HG02759 (cell line): ENCODE measurements around the gene FKBP8.
"Not testable (repeated sequence)": the region's sequence is repeated elsewhere in the genome, so short reads cannot be mapped to it uniquely, and the experiment has no call there.

Source experiments
- ATAC-seq: cut with Tn5 transposase; IDR thresholded peaks from one replicate; pipeline ENCODE4 v1.9.1; 2021; ENCODE audit warnings: mild to moderate bottlenecking, moderate library complexity; ENCODE audit not compliant: unreplicated experiment

FKBP8 gene

GRCh38 chr19:18542941-18543813, at the start of gene FKBP8:
TSS of gene FKBP8 (minus strand) at chr19:18543573. CDS start at chr19:18541970, 1,603 bp downstream.
- ATAC-seq = peak; percentile 96

- ATAC-seq = not testable (repeated sequence)
Observed at GRCh38 chr19:18592732-18593131, 49.4 kb upstream of the FKBP8 start.

- ATAC-seq = no peak
Observed at GRCh38 chr19:18591735-18592385, 48.5 kb upstream of the FKBP8 start.

DNA sequence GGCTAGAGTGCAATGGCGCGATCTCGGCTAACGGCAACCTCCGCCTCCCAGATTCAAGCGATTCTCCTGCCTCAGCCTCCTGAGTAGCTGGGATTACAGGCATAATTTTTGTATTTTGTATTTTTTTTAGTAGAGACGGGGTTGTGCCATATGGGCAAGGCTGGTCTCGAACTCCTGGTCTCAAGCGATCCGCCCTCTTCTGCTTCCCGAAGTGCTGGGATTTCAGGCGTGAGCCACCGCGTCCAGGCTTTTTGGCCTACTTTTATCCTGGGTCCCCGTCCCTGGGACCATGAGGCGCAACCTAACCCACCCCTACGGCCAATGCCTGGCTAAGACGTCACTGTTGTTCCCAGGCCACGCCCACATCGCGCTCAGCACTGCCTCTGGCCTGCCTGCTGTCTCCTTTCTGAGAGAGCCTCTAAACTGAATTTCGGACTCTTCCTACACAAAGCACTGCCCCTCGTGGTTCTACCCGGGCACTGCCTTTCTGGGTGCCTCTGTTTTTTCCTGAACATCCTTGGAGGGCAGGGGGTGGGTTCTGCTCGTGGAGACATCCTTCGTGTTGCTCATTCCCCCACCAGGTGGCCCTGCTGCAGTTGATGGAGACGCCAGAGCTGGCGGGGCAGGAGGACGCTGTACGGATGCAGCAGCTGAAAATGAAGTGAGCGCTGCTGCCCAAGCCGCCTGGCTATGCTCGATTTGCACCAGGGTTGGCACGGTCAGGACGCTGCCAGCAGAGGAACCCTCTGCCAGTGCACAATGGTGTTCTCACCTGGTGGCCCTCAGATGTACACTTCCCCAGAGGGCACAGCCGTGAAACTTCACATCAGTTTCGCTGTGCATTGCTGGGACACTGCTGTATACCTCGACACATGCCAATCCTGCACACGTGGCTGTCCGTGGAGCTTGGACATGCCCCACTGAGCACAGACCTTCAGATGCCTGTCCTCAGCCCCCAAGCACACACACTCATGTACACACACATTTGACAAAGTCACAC, 47.2 kb upstream of the FKBP8 start:
- no peak for ATAC-seq

GRCh38 chr19:18589380-18590272, 46.3 kb upstream of the FKBP8 start:
- peak; percentile 26 for ATAC-seq

DNA sequence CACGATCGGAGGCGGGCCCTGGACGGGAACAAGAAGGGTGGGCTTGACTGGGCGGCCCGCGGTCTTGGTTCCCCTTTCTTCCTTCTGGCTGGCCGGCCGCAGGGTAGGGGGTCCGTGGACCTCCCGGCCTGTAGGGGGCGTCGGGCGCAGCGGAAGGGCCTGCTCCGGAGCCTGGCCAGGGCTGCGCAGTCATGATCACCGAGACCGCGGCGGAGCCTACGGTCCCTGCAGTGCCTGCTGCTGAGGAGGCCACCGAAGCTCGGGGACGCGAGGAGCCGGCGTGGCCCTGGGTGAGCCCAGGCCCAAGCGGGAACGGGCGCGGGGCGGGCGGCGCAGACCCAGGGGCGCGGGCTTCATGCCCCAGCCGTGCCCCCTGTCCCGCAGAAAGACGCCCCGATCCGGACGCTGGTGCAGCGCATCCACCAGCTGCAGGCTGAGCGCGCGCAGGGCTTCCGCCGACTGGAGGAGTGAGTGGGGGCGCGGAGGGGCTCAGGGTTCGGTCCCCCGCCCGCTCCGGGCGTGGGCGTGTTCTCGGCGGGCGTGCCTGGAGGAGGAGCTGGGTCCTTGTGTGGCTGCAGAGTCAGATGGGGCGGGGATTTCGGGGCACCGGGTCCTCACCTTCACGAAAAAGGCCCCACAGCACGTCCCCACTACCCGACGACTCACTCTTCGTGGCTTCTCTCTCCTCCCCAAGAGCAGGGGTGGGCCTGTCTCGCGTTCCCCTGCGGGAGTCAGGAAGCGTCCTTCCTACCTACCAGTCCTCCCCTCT, 45.4 kb upstream of the FKBP8 start, which contains the start of gene REX1BD:
Gene REX1BD (plus strand): TSS at position 188 of the 769 bp plus-strand sequence. CDS start 4 bp downstream, at position 192.
- ATAC-seq = peak; percentile 88

- no peak for ATAC-seq
Observed at GRCh38 chr19:18587962-18588610, 44.7 kb upstream of the FKBP8 start.

GRCh38 chr19:18587561-18587960, 44.2 kb upstream of the FKBP8 start:
- ATAC-seq = no peak

GRCh38 chr19:18586306-18586705, 42.9 kb upstream of the FKBP8 start:
- no peak for ATAC-seq

DNA sequence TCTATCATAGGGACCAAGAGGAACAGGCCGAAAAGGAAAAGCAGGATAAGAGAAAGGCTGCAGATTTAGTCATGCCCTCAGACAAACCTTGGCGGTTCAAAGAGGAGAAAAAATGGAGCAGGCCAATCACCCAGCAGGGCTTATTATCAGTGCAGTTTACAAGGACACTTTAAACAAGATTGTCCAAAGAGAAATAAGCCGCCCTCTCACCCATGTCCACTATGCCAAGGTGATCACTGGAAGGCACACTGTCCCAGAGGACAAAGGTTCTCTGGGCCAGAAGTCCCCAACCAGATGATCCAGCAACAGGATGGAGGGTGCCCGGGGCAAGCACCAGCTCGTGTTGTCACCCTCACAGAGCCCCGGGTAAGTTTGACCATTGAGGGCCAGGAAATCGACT, 36.9 kb upstream of the FKBP8 start:
- ATAC-seq = no peak

GRCh38 chr19:18577365-18577914, 34.1 kb upstream of the FKBP8 start:
- no peak for ATAC-seq

DNA sequence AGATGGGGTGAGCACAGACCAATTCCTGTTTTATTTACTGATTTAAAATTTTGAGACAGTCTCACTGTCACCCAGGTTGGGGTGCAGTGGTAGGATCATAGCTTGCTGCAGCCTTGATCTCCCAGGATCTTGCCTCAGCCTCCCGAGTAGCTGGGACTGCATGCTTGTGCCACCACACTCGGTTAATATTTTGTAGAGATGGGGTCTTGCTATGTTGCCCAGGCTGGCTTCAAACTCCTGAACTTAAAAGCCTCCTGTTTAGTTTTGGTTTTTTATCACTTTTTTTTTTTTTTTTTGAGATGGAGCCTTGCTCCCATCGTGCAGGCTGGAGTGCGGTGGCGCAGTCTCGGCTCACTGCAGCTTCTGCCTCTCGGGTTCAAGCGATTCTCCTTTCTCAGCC, 33.0 kb upstream of the FKBP8 start:
- no peak for ATAC-seq

GRCh38 chr19:18574691-18575291, 31.4 kb upstream of the FKBP8 start:
- ATAC-seq = no peak

GRCh38 chr19:18571564-18572344, 28.4 kb upstream of the FKBP8 start, which contains the start of gene UBA52:
TSS of gene UBA52 (plus strand) at chr19:18571857. CDS start at chr19:18573301, 1,444 bp downstream.
- ATAC-seq = peak; percentile 94

DNA sequence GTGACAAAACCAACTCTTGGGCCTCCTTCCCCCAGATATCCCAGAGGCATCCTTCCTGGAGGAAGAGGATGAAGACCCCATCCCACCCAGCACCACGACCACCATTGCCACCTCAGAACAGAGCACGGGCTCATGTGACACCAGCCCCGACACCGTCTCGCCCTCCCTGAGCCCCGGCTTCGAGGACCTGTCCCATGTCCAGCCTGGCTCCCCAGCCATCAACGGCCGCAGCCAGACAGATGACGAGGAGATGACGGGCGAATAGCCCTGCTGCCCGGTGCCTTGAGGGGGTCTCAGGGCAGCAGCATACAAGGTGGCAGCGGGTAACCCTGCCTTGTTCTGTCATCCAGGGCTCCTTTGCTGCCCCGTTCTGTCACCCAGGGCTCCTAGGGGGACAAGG, 25.0 kb upstream of the FKBP8 start:
- ATAC-seq = no peak

GRCh38 chr19:18566953-18567352, 23.6 kb upstream of the FKBP8 start:
- no peak for ATAC-seq

GRCh38 chr19:18562086-18562485, 18.7 kb upstream of the FKBP8 start:
- ATAC-seq = no peak
